MM.1S (cell line): ENCODE results near the gene ZNF697.

Experiments used
- CTCF ChIP-seq: fragments of 300-600 bp; sonication (generic); IDR thresholded peaks from 2 replicates; pipeline ENCODE4 v1.5.1; 2016; ENCODE audit warnings: antibody characterized with exemption, low read length, mixed read lengths
- EZH2phosphoT487 ChIP-seq: fragments of 300-600 bp; sonication (generic); IDR thresholded peaks from 2 replicates; pipeline ENCODE4 v1.6.1; 2018; ENCODE audit warnings: antibody characterized with exemption, low read length

GRCh38 chr1:119634016-119634415 lies 14.1 kb downstream of the ZNF697 start:
- TF ChIP-seq EZH2phosphoT487 (no peak), CTCF (no peak)
